Lung (tissue), 12 donors: Measurements from ENCODE around the gene KRT1. TPM values are rescaled to one million over a fixed set of nuclear protein-coding genes. Genes with fewer than 3 reads are reported as not detected.

ENCODE experiments used
- ATAC-seq: fragments of 200-7000 bp; cut with Tn5 transposase; one replicate; pipeline ENCODE4 v1.9.1; 2020; ENCODE audit warnings: moderate number of reproducible peaks; ENCODE audit not compliant: insufficient read depth, low FRiP score
- DNase-seq, 3 donors: peaks; one replicate each; pipeline ENCODE4 v3.0.0-alpha.2; 2013 to 2017
- H3K27ac ChIP-seq, 2 donors: one replicate each; pipeline ENCODE4 v1.5.1; 2013; ENCODE audit warnings: mild to moderate bottlenecking in 2 of 2, moderate library complexity in 2 of 2, control low read depth in 1 of 2, inconsistent platforms in 1 of 2, low read depth in 1 of 2, low read length in 1 of 2
- H3K27me3 ChIP-seq, 3 donors: one replicate each; pipeline ENCODE4 v1.5.1; 2013; ENCODE audit warnings: low read length in 2 of 3; ENCODE audit not compliant: control insufficient read depth in 3 of 3, insufficient read depth in 3 of 3
- H3K36me3 ChIP-seq, 4 donors: one replicate each; pipeline ENCODE4 v1.5.1; 2013; ENCODE audit warnings: low read length in 4 of 4, mild to moderate bottlenecking in 1 of 4, moderate library complexity in 1 of 4; ENCODE audit not compliant: control insufficient read depth in 4 of 4, insufficient read depth in 4 of 4
- H3K4me1 ChIP-seq, 5 donors: one replicate each; pipeline ENCODE4 v1.5.1; 2013; ENCODE audit warnings: low read length in 5 of 5, mild to moderate bottlenecking in 2 of 5, moderate library complexity in 1 of 5; ENCODE audit not compliant: control insufficient read depth in 5 of 5, insufficient read depth in 5 of 5
- H3K4me3 ChIP-seq: one replicate; pipeline ENCODE4 v1.5.1; 2013; ENCODE audit warnings: mild to moderate bottlenecking, control low read depth, moderate library complexity
- H3K9ac ChIP-seq, 2 donors: one replicate each; pipeline ENCODE4 v1.5.1; 2013; ENCODE audit warnings: low read length in 2 of 2, control low read depth in 1 of 2; ENCODE audit not compliant: insufficient read depth in 1 of 2
- H3K9me3 ChIP-seq, 4 donors: one replicate each; pipeline ENCODE4 v1.5.1; 2013; ENCODE audit warnings: low read length in 3 of 4, mild to moderate bottlenecking in 1 of 4, moderate library complexity in 1 of 4; ENCODE audit not compliant: control insufficient read depth in 4 of 4, insufficient read depth in 3 of 4
- CTCF ChIP-seq: IDR thresholded peaks from 2 replicates; pipeline ENCODE4 v1.5.1; 2012; ENCODE audit warnings: mild to moderate bottlenecking; ENCODE audit errors: control extremely low read depth, extremely low read depth
- WGBS, 2 donors: extraction: QIAGEN DNeasy Blood & Tissue Kit; methylation state at CpG; one replicate each; pipeline ENCODE4 v1.1.7; 2013; 5-methylcytosine and 5-hydroxymethylcytosine counted together
- polyA plus RNA-seq, 2 donors: library from polyadenylated mRNA; stranded (reverse); fragments of 200-250 nt; gene quantifications; one replicate each; pipeline ENCODE4 v1.2.1, GENCODE V29; 2013
- total RNA-seq, 2 donors: library from RNA; depleted of rRNA in 1 of 2; stranded (reverse); fragments of >200 nt in 1 of 2; gene quantifications; one replicate each; pipeline ENCODE4 v1.2.1, GENCODE V29; 2014 to 2021
- donor health status: control.
- donor health status: control.
- donor health status: Bipolar disorder and iron deficiency.
- donor health status: healthy.
- donor health status: DM: yes; HTN: yes; CAD: no.

The KRT1 gene
- total and polyA plus RNA-seq, 4 donors = 0.09 to 0.82 TPM; not detected in 2

DNA sequence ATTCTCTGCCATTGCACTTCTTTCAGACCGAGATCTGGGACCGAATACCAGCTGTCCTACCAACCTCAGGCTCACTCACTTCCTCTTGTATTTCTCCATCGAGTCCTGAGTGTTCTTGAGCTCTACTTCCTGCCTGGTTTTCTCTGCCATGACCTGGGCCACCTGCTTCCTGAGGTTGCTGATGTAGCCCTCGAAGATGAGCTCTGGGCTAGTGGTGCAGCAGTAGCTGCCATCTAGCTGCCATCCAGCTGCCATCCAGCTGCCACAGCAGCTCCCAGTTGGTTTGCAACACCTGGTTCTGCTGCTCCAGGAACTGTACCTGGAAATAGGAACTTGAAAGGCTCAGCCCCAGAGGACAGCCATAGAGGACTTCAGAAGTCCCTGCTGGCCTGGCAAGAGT lies 46.8 kb downstream of the KRT1 start:
- no peak overlapping the region for H3K9ac ChIP-seq
- H3K4me1 ChIP-seq = no peaks in the 10 kb centered on the region
- DNase-seq (peak in 1 of 3 donors; percentile 9), ATAC-seq (no peak)
- H3K27ac ChIP-seq = no peak overlapping the region
- H3K36me3 ChIP-seq = no peaks in the 10 kb centered on the region
- WGBS, 2 donors = 19 to 39% methylated on average over 4 of the region's 4 CpGs
- peaks cover 0 to 3% (median 0%) of the 10 kb centered on the region in 3 donors for H3K27me3 ChIP-seq
- H3K9me3 ChIP-seq = no peaks in the 10 kb centered on the region
- no peak for TF ChIP-seq CTCF
- no peak overlapping the region for H3K4me3 ChIP-seq

DNA sequence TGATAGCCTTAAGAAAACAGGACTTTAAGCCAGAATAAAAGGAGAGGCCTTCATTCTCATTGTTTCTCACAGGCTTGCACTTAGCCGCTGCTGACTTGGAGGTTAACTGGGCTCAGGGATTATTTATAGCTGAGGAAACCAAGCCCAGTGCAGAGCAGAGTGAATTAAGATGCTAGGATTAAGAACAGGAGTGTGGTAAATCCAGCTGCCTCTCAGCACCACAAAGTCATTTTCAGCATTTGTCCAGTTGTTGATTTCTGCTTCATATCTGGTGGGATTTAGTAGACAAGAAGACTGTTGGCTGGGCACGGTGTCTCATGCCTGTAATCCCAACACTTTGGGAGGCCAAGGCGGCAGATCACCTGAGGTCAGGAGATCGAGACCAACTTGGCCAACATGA lies 47.6 kb downstream of the KRT1 start:
- ATAC-seq (no peak), DNase-seq (no peak)
- TF ChIP-seq CTCF = no peak

GRCh38 chr12:52631676-52632459 lies 48.3 kb downstream of the KRT1 start:
- no peak overlapping the region for H3K27ac ChIP-seq
- H3K9ac ChIP-seq = no peak overlapping the region
- H3K27me3 ChIP-seq = peaks cover 0 to 3% (median 2%) of the 10 kb centered on the region in 3 donors
- no peaks in the 10 kb centered on the region for H3K36me3 ChIP-seq
- no peak for ATAC-seq
- no peaks in the 10 kb centered on the region for H3K4me1 ChIP-seq
- peak in 1 of 3 donors; percentile 2 for DNase-seq
- H3K9me3 ChIP-seq = no peaks in the 10 kb centered on the region
- no peak overlapping the region for H3K4me3 ChIP-seq
- TF ChIP-seq CTCF = no peak
- 80 to 89% methylated on average over 6 of the region's 6 CpGs for WGBS, 2 donors

More for the DNA sequence above, 47.6 kb downstream of the KRT1 start:
- no peak overlapping the region for H3K9ac ChIP-seq
- H3K9me3 ChIP-seq = no peaks in the 10 kb centered on the region
- no peaks in the 10 kb centered on the region for H3K36me3 ChIP-seq
- no peaks in the 10 kb centered on the region for H3K4me1 ChIP-seq
- H3K4me3 ChIP-seq = no peak overlapping the region
- H3K27ac ChIP-seq = no peak overlapping the region
- H3K27me3 ChIP-seq = peaks cover 0 to 3% (median 1%) of the 10 kb centered on the region in 3 donors
- 86% methylated on average over 4 of the region's 4 CpGs for WGBS, 2 donors
